Mesodermal cell (in vitro differentiated cells): ENCODE measurements around the gene OOSP1.

ENCODE experiments used
- H3K27ac ChIP-seq: 2 replicates; pipeline ENCODE4 v1.7.0; 2013; ENCODE audit warnings: mild to moderate bottlenecking, low read depth, low read length, moderate library complexity; ENCODE audit not compliant: severe bottlenecking
- H3K36me3 ChIP-seq: 2 replicates; pipeline ENCODE4 v1.7.1; 2013; ENCODE audit warnings: mild to moderate bottlenecking, low read length, moderate library complexity; ENCODE audit not compliant: control insufficient read depth, insufficient read depth
- H3K4me1 ChIP-seq: one replicate; pipeline ENCODE4 v1.7.1; 2013; ENCODE audit warnings: mild to moderate bottlenecking, low read length; ENCODE audit not compliant: insufficient read depth, control insufficient read depth, poor library complexity, severe bottlenecking
- H3K4me3 ChIP-seq: 2 replicates; pipeline ENCODE4 v1.7.0; 2013; ENCODE audit warnings: low read length, control low read depth, mild to moderate bottlenecking; ENCODE audit not compliant: insufficient read depth, poor library complexity, severe bottlenecking; ENCODE audit errors: extremely low read depth
- H3K9me3 ChIP-seq: 2 replicates; pipeline ENCODE4 v1.7.1; 2013; ENCODE audit warnings: mild to moderate bottlenecking, low read length, moderate library complexity; ENCODE audit not compliant: control insufficient read depth
- whole genome bisulfite sequencing, 2 experiments: methylation state at CpG; one replicate each; pipeline ENCODE4 v1.1.5; 2013; ENCODE audit warnings: missing lambda C conversion rate in 2 of 2; ENCODE audit not compliant: insufficient coverage in 2 of 2; 5-methylcytosine and 5-hydroxymethylcytosine counted together

OOSP1 gene

DNA sequence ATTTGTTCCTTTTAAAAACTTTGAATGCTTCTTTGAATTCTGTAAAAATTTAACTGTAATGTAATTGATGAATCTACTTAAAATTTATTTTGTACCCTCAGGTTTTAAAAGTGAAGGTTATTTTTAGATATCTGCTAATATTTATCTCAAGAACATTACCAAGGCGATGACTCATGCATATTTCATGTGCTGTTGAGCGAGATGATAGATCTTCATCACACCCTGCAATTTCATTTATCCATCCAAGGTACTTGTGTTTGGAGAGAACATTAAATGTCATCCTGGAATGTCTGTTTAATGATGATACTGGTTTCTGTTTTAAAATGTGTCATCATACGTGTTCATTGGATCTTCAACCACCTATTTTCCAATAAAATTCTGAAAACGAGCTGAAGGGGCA lies 18.9 kb downstream of the OOSP1 start:
- Histone ChIP-seq H3K4me1 (no peaks in the 10 kb centered on the region), H3K36me3 (no peaks in the 10 kb centered on the region), H3K4me3 (no peak overlapping the region), H3K27ac (no peak overlapping the region), H3K9me3 (no peaks in the 10 kb centered on the region)
- no CpG with 5 or more reads among the region's 4 CpGs for WGBS, 2 experiments

- 70 to 94% methylated on average over 3 to 4 of the region's 9 CpGs for WGBS, 2 experiments
- no peaks in the 10 kb centered on the region for H3K4me1 ChIP-seq
These were observed 22.5 kb downstream of the OOSP1 start for GRCh38 chr11:59960502-59961381.

DNA sequence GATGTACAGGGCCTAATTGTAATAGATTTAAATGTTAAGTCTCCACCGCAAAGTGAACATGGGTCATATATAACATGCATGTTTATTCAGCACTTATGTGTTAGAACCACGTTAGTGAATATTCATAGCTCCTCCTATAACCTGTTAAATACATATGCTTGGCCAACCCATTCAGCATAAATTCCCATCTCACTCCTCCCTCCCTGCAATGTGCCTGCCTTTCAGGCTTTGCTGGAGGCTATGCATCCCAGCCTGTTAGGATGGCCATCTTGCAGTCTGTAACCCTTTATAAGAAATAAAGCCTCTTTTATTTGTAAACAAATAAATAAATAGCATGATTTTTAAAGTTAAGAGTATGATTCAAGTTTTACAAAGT lies 23.9 kb downstream of the OOSP1 start:
- H3K9me3 ChIP-seq = no peaks in the 10 kb centered on the region
- no peak overlapping the region for H3K4me3 ChIP-seq
- no peaks in the 10 kb centered on the region for H3K36me3 ChIP-seq
- H3K4me1 ChIP-seq = no peaks in the 10 kb centered on the region
- WGBS, 2 experiments = 95% methylated on average over 2 of the region's 2 CpGs; no CpG with 5 or more reads in 1 of the 2 experiments
- no peak overlapping the region for H3K27ac ChIP-seq

More at GRCh38 chr11:59960502-59961381, 22.5 kb downstream of the OOSP1 start:
- H3K36me3 ChIP-seq = no peaks in the 10 kb centered on the region
- no peaks in the 10 kb centered on the region for H3K9me3 ChIP-seq
- H3K27ac ChIP-seq = peak overlapping the region; percentile 36
- H3K4me3 ChIP-seq = no peak overlapping the region

- Histone ChIP-seq H3K27ac (no peak within 1 kb of the TSS), H3K36me3 (no peaks in the 10 kb centered on the region), H3K9me3 (no peaks in the 10 kb centered on the region), H3K4me1 (peaks cover 3% of the 10 kb centered on the region), H3K4me3 (no peak within 1 kb of the TSS)
- 80 to 100% methylated on average over 3 of the region's 3 CpGs for WGBS, 2 experiments
These were observed 25.5 kb downstream of the OOSP1 start, which contains the start of gene OOSP4A for GRCh38 chr11:59963733-59964132. Gene OOSP4A (plus strand): TSS chr11:59964033. CDS start chr11:59964033, 0 bp downstream.

- Histone ChIP-seq H3K27ac (no peak overlapping the region), H3K4me3 (no peak overlapping the region), H3K9me3 (no peaks in the 10 kb centered on the region), H3K36me3 (no peaks in the 10 kb centered on the region), H3K4me1 (peaks cover 5% of the 10 kb centered on the region)
- 92 to 100% methylated on average over 4 of the region's 7 CpGs for WGBS, 2 experiments
These were observed 27.2 kb downstream of the OOSP1 start for GRCh38 chr11:59965424-59965823.

DNA sequence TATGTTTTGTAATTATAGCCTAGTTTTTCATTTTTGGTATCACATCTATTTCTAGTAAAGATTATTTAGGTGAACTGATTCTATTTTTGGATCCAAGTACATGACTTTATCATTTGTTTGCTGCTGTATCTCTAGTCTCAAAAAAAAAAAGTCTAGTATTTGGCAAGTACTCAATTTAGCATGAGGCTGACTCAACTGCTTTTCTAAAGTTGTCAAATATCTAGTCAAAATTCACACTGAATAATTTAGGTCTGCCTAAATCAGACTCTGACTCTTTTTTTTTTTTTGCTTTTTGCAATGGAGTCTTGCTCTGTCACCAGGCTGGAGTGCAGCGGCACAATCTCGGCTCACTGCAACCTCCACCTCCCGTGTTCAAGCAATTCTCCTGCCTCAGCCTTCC lies 28.0 kb downstream of the OOSP1 start:
- no peak overlapping the region for H3K4me3 ChIP-seq
- H3K4me1 ChIP-seq = peaks cover 5% of the 10 kb centered on the region
- 100% methylated on average over 3 of the region's 3 CpGs; no CpG with 5 or more reads in 1 of the 2 experiments for WGBS, 2 experiments
- no peak overlapping the region for H3K27ac ChIP-seq
- H3K9me3 ChIP-seq = no peaks in the 10 kb centered on the region
- no peaks in the 10 kb centered on the region for H3K36me3 ChIP-seq

DNA sequence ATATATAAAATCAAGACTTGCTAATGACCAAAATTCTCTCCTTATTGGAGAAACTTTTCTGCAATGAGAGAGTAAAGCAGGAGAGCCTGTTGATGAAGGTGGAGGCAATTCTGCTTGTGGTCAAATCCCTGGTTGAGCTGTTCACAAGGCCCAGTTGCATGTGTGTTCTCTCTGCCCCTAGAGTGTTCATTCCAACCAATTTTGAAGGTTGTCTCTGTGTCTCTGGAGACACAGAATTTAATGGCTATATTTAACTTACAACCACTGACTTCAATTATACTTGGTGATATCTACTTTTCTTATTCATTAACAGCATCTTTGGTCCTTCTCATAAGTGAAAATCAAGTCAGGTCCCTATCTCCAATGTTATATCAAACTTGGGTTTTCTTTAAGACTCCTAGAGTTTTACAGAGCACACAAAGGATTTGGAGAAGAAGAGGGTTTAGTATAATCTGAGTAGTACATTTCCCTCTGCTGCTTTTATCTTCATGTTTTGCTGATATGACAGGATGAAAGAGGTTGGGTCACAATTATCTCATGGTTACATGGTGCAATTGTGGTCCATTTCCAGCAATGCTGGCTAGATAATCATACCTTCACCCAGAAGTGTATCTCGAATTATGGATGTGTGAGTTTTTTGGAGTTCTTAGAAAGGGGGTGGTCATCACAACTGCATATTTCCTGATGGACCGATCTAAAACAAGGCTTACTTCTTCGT lies 29.6 kb downstream of the OOSP1 start:
- Histone ChIP-seq H3K4me1 (peaks cover 5% of the 10 kb centered on the region), H3K36me3 (no peaks in the 10 kb centered on the region), H3K4me3 (no peak overlapping the region), H3K27ac (no peak overlapping the region), H3K9me3 (no peaks in the 10 kb centered on the region)
- WGBS, 2 experiments = 100% methylated on average over 2 of the region's 3 CpGs; no CpG with 5 or more reads in 1 of the 2 experiments

DNA sequence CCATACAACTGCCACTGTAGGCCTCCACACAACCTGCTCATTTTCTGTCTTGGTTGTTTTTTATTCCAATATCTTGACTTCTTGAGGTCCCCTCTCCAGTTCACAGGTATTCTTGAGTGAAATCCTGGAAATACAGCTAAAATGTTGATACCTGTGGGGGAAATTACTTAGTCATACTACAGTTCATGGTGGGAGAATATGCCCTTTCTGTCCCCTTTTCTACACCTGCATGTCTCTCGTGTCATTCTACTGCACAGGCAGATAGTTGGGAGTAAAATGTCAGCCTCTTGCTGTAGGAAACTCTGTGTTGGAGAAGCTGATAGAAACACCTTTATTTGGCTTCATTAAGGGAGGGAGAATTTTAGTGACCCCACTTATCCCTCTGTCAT lies 30.2 kb downstream of the OOSP1 start:
- WGBS, 2 experiments = 100% methylated on average over 1 of the region's 1 CpG; no CpG with 5 or more reads in 1 of the 2 experiments
- no peaks in the 10 kb centered on the region for H3K9me3 ChIP-seq
- peaks cover 5% of the 10 kb centered on the region for H3K4me1 ChIP-seq
- H3K36me3 ChIP-seq = no peaks in the 10 kb centered on the region
- no peak overlapping the region for H3K4me3 ChIP-seq
- H3K27ac ChIP-seq = no peak overlapping the region

DNA sequence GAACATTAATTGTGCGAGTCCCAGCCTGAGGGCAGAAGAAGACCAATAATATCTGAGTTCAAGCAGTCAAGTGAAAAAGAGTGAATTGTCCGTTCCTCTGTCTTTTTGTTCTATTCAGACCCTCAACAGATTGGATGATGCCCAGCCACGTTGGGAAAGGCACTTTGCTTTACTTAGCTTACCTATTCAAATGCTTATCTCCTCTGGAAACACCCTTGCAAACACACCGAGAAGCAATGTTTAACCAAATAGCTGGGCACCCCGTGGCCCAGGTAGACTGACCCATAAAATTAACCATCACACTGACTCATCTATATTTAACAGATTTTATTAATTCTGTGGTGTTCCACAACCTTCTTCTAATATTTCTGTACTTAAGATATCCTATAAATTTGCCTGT lies 34.9 kb downstream of the OOSP1 start:
- Histone ChIP-seq H3K4me1 (peaks cover 5% of the 10 kb centered on the region), H3K36me3 (no peaks in the 10 kb centered on the region), H3K9me3 (no peaks in the 10 kb centered on the region), H3K27ac (no peak overlapping the region), H3K4me3 (no peak overlapping the region)
- 59 to 61% methylated on average over 3 to 4 of the region's 5 CpGs for WGBS, 2 experiments

DNA sequence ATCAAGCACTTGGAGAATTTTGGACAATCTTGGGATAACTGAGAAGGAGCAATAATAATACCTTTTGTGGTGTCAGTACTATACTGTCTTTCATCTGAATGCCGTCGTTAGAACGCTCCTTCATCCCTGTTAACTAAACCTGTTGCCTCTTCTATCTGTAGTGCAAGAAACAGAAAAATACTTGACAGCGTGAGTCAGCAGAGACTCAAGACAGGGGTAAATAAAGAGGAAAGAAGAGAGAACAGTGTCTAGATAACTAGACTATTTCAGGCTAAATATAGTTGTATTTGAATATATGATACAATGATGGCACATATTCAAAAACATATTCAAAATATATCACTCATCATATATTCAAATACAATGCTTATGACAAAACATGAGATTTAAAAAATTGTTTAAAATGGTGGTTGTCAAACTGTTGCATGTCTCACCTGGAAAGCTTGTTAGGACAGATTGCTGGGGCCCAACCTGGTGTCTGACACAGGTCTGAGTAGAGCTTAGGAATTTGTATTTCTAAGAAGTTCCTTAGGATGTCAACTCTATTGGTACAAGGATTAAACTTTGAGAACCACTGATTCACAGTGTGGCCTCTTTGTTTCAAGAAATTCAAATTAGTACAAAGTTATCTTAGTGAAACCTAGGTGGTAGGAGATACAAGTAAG lies 43.0 kb downstream of the OOSP1 start:
- 100% methylated on average over 3 of the region's 4 CpGs; no CpG with 5 or more reads in 1 of the 2 experiments for WGBS, 2 experiments
- no peaks in the 10 kb centered on the region for H3K4me1 ChIP-seq
- no peak overlapping the region for H3K27ac ChIP-seq
- H3K4me3 ChIP-seq = no peak overlapping the region
- no peaks in the 10 kb centered on the region for H3K9me3 ChIP-seq
- no peaks in the 10 kb centered on the region for H3K36me3 ChIP-seq
